OCI-LY1 (cell line): ENCODE measurements around the gene ARHGAP22.

Experiments
- EZH2 ChIP-seq: fragments of 200-600 bp; sonication (generic), shearing (Covaris generic); IDR thresholded peaks from 2 replicates; pipeline ENCODE4 v1.8.0; 2017; ENCODE audit warnings: borderline replicate concordance, mixed run types, mild to moderate bottlenecking, antibody characterized with exemption, low read length, moderate library complexity, mixed read lengths
- TF ChIP-seq, protein P1 (sequence below): fragments of 200-600 bp; sonication (generic), shearing (Covaris generic); IDR thresholded peaks from 2 replicates; pipeline ENCODE4 v1.5.1; 2017; ENCODE audit warnings: mild to moderate bottlenecking, antibody characterized with exemption, low read length, moderate library complexity, mixed read lengths

DNA sequence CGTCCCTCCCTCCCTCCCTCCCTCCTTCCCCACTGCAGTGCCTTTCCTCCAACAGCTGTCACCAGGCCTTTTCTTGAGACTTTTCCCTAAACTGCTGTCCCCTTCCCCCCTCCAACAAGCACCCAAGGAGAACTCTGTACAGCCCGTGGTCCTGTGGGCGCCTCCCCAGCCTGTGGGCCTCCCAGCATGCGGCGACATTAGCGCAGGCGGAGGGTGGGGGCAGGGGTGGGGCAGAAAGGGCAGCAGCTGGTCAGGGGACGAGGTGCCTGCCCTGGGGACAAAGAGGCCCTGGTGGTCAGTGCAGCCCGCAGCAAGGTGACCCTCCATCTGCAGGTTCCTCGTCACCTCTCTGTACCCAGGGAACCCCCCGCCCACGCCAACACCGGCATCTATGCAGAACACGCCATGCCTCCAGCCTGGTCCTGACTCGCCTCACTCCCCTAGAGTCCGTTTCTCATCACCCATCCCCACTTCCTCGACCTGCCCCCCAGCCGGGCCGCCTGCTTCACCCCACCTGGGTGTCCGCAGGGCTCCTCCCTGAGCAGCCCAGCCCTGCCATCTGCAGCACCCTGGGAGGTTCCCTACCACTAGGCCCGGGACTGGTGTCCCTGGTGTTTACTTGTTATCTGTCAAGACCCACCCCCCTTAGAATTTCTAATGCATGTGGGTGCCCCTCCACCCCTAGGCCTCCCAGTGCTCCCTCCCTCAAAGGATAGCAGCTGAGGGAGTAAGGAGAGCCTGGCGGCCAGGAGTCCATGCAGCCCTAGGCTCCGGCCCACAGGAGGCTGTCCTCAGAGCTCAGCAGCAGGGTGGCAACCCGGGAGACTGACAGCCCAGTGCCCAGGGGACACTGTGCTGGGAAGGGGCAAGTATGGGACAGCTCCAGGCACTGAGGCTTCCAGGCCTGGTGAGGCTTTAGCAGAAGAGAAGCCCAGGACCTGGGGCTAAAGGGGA lies 147.8 kb downstream of the ARHGAP22 start:
- TF ChIP-seq EZH2: no peak
- TF ChIP-seq, protein P1, sequence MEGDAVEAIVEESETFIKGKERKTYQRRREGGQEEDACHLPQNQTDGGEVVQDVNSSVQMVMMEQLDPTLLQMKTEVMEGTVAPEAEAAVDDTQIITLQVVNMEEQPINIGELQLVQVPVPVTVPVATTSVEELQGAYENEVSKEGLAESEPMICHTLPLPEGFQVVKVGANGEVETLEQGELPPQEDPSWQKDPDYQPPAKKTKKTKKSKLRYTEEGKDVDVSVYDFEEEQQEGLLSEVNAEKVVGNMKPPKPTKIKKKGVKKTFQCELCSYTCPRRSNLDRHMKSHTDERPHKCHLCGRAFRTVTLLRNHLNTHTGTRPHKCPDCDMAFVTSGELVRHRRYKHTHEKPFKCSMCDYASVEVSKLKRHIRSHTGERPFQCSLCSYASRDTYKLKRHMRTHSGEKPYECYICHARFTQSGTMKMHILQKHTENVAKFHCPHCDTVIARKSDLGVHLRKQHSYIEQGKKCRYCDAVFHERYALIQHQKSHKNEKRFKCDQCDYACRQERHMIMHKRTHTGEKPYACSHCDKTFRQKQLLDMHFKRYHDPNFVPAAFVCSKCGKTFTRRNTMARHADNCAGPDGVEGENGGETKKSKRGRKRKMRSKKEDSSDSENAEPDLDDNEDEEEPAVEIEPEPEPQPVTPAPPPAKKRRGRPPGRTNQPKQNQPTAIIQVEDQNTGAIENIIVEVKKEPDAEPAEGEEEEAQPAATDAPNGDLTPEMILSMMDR: no peak
